ENCODE data around the gene EGFLAM.

The EGFLAM gene

DNA sequence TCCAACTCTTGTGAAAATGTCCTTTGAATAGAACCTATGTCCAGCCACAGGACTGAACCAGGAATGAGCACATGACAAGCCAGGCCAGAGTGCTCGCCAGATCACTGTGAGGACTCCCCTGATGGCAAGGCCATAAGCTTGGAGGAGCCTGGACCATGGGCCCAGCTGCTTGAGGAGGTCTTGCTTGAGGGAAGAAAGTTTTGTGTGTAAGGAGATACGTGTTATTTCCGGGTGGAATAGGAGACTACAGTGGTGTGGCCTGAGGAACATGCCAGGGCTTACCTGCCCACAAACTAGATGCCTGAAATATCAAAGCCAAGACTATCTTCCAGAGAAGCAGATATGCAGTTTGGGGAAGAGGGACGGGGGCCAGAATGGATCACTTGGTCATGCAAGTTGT, 213.3 kb downstream of the EGFLAM start:
- DNase-seq (ENCODE audit: low spot score): no peak

DNA sequence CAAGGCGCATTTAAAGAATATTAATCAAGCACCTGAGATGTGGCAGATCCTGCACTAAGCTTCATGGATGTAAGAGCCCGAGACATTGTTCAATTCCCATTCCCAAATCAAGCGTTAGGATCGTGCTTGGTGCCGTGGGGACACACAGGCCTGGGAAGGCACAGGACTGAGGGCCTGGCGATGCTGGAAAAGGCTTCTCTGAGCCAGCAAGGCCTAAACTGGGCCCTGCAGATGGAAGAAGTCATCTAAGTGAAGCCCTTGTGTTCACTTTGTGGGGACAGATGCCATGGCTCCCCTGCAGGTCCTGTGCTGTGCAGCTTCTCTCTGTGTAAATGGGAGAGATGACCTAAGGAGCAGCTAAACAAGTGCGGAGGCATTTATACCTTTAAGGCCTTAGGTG, 214.2 kb downstream of the EGFLAM start:
- no peak for DNase-seq (ENCODE audit: low spot score)

DNA sequence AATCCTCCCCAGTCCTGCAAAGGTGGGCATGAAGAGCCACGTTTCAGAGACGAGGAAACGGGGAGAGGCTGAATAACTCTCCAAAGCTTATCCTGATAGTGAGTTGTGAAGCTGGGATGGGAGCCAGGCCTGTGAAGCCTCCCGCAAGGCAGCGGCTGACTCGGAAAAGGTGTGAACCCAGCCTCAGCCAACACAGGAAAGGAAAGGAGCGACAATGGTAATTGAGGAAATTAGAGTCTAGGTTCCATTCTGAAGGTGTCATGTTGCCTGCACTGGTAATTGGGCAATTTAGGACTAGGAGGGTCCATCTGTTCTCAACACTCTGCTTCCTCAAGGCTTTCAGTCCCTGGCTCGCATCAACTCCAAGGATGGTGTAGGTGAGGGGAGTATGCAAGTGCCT, 214.6 kb downstream of the EGFLAM start:
- no peak for DNase-seq (ENCODE audit: low spot score)

DNA sequence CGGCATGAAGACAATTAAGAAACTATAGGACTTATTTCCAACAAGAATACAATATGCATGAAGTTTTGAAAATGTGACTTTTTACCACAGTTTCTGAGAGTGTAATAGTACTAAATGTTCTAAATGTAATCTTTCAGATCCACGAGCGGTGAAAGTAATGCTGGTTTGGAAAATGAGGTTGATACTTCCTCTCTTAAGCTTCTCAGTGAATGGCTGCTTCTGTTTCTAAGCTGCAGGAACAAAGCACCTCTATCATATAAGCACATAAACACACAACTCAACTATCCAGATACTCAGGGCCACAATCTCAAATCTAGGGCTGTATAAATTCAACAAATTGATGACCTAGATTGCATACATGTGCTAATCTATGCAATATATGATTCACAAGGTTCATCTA, 219.8 kb downstream of the EGFLAM start:
- no peak for DNase-seq (ENCODE audit: low spot score)

DNA sequence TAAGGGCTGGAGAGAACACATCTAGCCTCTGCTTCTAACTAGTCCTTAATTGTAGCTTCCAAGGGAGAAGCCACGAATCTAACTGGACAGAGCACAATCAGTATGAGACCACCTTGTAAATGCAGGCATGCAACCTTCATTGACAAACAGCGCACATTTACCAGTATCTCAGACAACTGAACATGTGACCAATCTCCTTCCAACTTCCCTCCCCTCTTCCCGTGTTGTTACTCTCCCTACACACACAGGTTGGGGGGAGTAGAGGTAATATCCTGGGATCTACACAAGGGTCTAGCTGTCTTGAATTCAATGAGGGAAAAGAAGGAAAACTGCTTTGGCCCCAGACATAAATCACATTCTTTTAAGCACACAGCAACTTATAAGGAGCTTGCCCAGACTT, 220.5 kb downstream of the EGFLAM start:
- no peak for DNase-seq (ENCODE audit: low spot score)

DNA sequence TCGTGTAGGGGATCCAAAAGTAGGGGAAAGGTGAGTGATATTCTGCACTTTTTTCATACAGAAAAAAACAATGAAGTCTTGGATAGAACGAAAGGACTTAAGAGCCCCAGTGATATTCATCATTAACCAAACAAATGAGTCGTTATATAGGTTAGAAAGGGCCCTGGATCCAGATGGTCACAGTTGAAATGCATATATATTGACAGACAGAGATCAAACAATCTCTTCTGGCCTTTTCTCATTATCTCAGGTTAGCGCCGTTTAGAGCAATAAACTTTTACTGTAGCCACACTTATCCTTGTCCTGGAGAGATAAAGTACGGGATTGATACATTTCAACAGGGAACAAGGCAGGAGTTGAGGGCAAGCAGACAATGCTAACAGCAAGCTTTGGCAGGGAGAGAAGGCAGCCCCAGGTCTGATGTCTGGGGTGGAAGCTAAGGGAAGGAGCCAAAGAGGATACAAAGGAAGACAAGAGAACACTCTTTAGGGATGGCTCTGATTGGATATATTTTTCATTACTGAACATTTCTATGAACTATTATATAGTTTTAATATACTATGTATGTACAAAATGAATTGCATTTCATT, 221.1 kb downstream of the EGFLAM start:
- no peak for DNase-seq (ENCODE audit: low spot score)

DNA sequence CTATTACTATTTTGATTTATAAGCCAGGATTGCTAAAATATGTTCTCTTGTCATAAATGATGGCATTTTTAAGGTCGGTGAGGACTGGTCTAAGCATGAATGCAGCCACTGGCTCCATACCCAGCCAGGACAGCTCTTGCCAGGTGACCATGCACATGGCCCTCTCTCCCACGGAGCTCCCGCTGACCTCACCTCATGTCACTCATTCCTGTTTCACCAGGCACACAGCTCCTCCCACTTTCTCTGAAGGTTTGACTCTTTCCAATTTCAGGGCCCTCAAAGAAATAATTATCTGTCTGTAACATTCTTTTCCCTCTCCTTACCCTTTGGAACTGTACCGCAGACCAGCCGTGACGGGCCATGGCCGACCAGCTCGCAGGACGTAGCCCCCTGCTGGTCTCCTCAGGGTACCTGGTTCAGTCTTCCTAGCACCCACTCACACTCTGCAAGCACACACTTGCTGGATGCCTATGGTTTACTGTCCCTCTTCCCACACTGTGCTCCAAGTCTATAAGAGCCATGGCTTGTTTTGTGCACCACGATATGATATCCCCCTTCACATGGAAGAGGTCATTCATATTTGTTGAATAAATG, 225.5 kb downstream of the EGFLAM start:
- DNase-seq (ENCODE audit: low spot score): no peak

DNA sequence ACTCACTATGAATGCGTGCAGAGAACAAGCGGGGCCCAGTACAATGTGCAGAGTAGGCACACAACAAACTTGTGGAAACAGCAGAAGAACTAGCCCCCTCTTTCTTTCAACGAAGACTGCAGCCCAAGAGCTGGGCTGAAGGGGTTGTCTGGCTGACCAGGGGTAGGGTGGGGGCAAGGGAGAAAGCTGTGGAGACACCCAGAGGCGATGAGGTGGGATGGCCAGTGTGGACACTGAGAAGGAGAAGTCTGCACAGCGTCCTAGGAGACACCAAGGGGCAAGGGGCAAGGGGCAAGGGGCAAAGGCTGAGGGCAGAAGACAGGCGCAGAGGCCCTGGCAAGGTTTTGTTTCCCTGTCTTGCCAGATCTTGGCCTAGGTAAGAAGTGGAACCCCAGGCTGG, 235.8 kb downstream of the EGFLAM start:
- no peak for DNase-seq (ENCODE audit: low spot score)

DNA sequence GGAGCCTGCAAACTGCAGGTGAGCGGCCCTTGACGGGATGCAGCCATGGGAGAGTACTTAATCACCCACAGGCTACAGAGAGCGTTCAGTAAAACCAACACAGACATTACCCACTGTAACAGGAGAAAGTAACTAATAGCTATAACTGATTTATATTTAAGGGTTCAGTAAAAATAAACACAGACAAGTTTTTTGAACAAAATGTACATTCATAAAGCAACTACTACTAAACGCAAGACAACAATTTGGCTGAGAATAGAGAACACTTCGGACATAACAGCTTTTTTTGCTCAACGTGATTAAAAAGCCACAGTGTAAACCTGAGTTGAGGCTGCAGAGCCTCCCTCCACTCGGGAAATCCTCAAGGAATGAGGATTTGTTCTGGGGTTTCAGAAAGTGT, 236.4 kb downstream of the EGFLAM start:
- no peak for DNase-seq (ENCODE audit: low spot score)

DNA sequence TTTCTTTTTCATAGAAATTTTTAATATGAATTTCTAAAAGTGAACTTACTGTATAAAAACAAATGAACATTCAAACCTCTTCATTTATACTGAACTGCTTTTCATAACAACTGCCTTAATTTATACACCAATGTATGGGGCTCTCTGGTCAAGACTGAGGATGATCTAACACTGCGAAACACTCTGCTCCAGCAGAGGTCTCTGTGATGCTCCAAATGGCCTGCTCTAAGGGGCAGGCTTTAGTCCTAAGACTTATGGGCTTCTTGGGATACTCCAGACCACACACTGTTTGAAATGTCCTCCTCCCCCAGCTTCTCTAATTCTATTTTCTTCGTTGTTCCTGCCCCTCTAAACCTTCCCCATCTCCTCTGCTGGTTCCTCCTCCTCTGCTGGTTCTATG, 239.6 kb downstream of the EGFLAM start:
- DNase-seq (ENCODE audit: low spot score): no peak

DNA sequence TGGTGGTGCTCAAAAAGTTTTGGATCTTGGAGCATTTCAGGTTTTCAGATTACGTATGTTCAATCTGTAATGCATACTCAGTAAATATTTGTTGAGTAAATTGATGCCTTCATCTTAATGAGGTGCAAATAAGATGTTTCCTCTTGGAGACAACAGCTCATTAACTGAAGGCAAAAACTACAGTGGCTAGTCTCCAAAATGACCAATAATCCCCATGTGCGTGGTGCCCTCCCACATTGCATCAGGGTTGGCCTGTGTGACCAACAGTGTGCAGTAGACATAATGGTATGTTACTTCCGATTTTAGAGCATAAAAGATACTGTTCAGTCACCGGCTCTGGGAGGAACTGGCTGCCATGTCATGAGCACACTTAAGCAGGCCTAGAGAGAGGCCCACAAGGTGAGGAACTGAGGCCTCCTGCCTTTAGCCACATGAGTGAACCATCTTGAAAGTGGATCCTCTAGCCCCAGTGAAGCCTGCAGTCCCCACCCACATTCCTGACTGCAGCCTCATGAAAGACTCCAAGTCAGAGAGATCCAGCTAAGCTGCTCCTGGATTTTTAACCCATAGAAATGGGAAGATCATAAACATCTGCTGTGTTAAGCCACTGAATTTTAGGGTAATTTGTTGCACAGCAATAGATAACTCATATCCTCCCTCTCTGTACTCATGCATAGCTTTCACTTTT, 242.4 kb downstream of the EGFLAM start:
- DNase-seq (ENCODE audit: low spot score): no peak

DNA sequence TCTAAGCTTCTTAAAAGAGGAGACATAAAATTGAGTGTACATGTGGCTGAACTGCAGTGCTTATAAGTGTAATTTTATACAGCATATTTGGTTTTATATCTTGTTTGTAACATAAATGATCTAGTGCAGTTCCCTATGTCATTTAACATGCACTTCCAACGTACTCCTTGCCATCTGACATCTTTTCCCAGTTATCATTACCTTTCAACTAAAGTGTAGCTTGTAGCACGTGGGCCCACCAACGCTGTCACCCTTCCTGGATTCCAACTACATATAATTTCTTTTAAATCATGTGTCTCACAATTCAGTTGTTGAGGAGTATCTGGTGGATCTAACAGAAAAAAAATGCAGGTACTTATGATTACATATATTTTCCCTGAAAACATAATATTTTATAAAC, 247.9 kb downstream of the EGFLAM start:
- DNase-seq (ENCODE audit: low spot score): no peak

DNA sequence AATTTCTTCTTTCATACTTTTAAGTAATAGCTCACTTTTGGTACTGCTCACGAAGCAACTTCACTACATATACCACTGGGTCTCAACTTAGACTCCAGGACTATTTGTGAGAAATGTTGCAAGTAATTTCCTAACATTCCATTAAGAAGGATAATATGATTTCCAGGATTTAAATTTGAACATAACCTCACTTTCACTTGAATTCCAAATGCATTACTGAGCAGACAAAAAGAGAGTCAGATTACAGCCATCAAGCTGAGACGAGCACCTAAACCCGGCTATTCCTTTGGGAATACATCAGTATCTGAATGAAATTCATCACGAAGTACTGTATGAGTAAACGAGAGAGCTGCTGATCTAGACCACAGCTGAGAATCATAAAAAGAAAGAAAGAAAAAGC, 250.8 kb downstream of the EGFLAM start:
- DNase-seq (ENCODE audit: low spot score): no peak
